ENCODE results near the gene HVCN1.
"Not testable (repeated sequence)": the region's sequence is repeated elsewhere in the genome, so short reads cannot be mapped to it uniquely, and the experiment has no call there.

Gene HVCN1

GRCh38 chr12:110619534-110619953 is 69.4 kb downstream of the HVCN1 start:
- Histone ChIP-seq H3K9me3 (ENCODE audit: control insufficient read depth in 2 of 2, low read length in 2 of 2) (no peaks in the 10 kb centered on the region), H3K27ac (ENCODE audit: low read length) (no peak overlapping the region), H3K4me1 (ENCODE audit: control insufficient read depth, insufficient read depth, low read length) (no peaks in the 10 kb centered on the region), H3K4me3 (ENCODE audit: low read length in 2 of 2) (no peak overlapping the region), H3K36me3 (ENCODE audit: control insufficient read depth in 2 of 2, insufficient read depth in 2 of 2, low read length in 2 of 2) (peaks cover 9 to 10% of the 10 kb centered on the region in 2 donors), H3K9ac (ENCODE audit: low read length in 2 of 2) (no peak overlapping the region), H3K27me3 (ENCODE audit: control insufficient read depth in 1 of 2, insufficient read depth in 2 of 2, low read length in 2 of 2) (no peaks in the 10 kb centered on the region)

- Histone ChIP-seq H3K4me3 (ENCODE audit: low read length in 2 of 2) (no peak overlapping the region), H3K4me1 (ENCODE audit: control insufficient read depth, insufficient read depth, low read length) (peaks cover 7% of the 10 kb centered on the region)
Observed at GRCh38 chr12:110616471-110617115, 72.3 kb downstream of the HVCN1 start.

GRCh38 chr12:110615171-110615570 is 73.7 kb downstream of the HVCN1 start:
- Histone ChIP-seq H3K9ac (ENCODE audit: low read length in 2 of 2) (no peak overlapping the region), H3K27me3 (ENCODE audit: control insufficient read depth in 1 of 2, insufficient read depth in 2 of 2, low read length in 2 of 2) (no peaks in the 10 kb centered on the region), H3K4me1 (ENCODE audit: control insufficient read depth, insufficient read depth, low read length) (peaks cover 7% of the 10 kb centered on the region), H3K27ac (ENCODE audit: low read length) (no peak overlapping the region), H3K9me3 (ENCODE audit: control insufficient read depth in 2 of 2, low read length in 2 of 2) (no peaks in the 10 kb centered on the region), H3K36me3 (ENCODE audit: control insufficient read depth in 2 of 2, insufficient read depth in 2 of 2, low read length in 2 of 2) (peaks cover 2 to 6% of the 10 kb centered on the region in 2 donors), H3K4me3 (ENCODE audit: low read length in 2 of 2) (no peak overlapping the region)

More at GRCh38 chr12:110616471-110617115, 72.3 kb downstream of the HVCN1 start:
- Histone ChIP-seq H3K27ac (ENCODE audit: low read length) (no peak overlapping the region), H3K9me3 (ENCODE audit: control insufficient read depth in 2 of 2, low read length in 2 of 2) (no peaks in the 10 kb centered on the region), H3K36me3 (ENCODE audit: control insufficient read depth in 2 of 2, insufficient read depth in 2 of 2, low read length in 2 of 2) (peaks cover 2 to 6% of the 10 kb centered on the region in 2 donors), H3K9ac (ENCODE audit: low read length in 2 of 2) (no peak overlapping the region), H3K27me3 (ENCODE audit: control insufficient read depth in 1 of 2, insufficient read depth in 2 of 2, low read length in 2 of 2) (no peaks in the 10 kb centered on the region)

GRCh38 chr12:110613771-110614684 is 74.9 kb downstream of the HVCN1 start, which contains the start of gene TCTN1:
Gene TCTN1 (plus strand): TSS chr12:110614129. CDS start chr12:110614183, 54 bp downstream.
- no peaks in the 10 kb centered on the region for H3K27me3 ChIP-seq (ENCODE audit: control insufficient read depth in 1 of 2, insufficient read depth in 2 of 2, low read length in 2 of 2)
- H3K27ac ChIP-seq (ENCODE audit: low read length), result no peak within 1 kb of the TSS
- no peaks in the 10 kb centered on the region for H3K9me3 ChIP-seq (ENCODE audit: control insufficient read depth in 2 of 2, low read length in 2 of 2)
- peaks cover 2 to 6% of the 10 kb centered on the region in 2 donors for H3K36me3 ChIP-seq (ENCODE audit: control insufficient read depth in 2 of 2, insufficient read depth in 2 of 2, low read length in 2 of 2)
- peak within 1 kb of the TSS; percentile 66 to 95 for H3K9ac ChIP-seq (ENCODE audit: low read length in 2 of 2)
- peaks cover 7% of the 10 kb centered on the region for H3K4me1 ChIP-seq (ENCODE audit: control insufficient read depth, insufficient read depth, low read length)
- H3K4me3 ChIP-seq (ENCODE audit: low read length in 2 of 2), result peak within 1 kb of the TSS; percentile 79 to 91

GRCh38 chr12:110613071-110613770 is 75.7 kb downstream of the HVCN1 start:
- no peaks in the 10 kb centered on the region for H3K9me3 ChIP-seq (ENCODE audit: control insufficient read depth in 2 of 2, low read length in 2 of 2)
- H3K9ac ChIP-seq (ENCODE audit: low read length in 2 of 2), result peak overlapping the region; percentile 66 to 95
- H3K4me3 ChIP-seq (ENCODE audit: low read length in 2 of 2), result peak overlapping the region; percentile 79 to 91
- peaks cover 7% of the 10 kb centered on the region for H3K4me1 ChIP-seq (ENCODE audit: control insufficient read depth, insufficient read depth, low read length)
- H3K27me3 ChIP-seq (ENCODE audit: control insufficient read depth in 1 of 2, insufficient read depth in 2 of 2, low read length in 2 of 2), result no peaks in the 10 kb centered on the region
- peaks cover 2 to 6% of the 10 kb centered on the region in 2 donors for H3K36me3 ChIP-seq (ENCODE audit: control insufficient read depth in 2 of 2, insufficient read depth in 2 of 2, low read length in 2 of 2)
- no peak overlapping the region for H3K27ac ChIP-seq (ENCODE audit: low read length)

GRCh38 chr12:110606253-110606611 is 82.7 kb downstream of the HVCN1 start:
- H3K9me3 ChIP-seq (ENCODE audit: control insufficient read depth in 2 of 2, low read length in 2 of 2), result no peaks in the 10 kb centered on the region
- no peak overlapping the region for H3K27ac ChIP-seq (ENCODE audit: low read length)
- no peaks in the 10 kb centered on the region for H3K27me3 ChIP-seq (ENCODE audit: control insufficient read depth in 1 of 2, insufficient read depth in 2 of 2, low read length in 2 of 2)
- no peaks in the 10 kb centered on the region for H3K4me1 ChIP-seq (ENCODE audit: control insufficient read depth, insufficient read depth, low read length)
- no peaks in the 10 kb centered on the region for H3K36me3 ChIP-seq (ENCODE audit: control insufficient read depth in 2 of 2, insufficient read depth in 2 of 2, low read length in 2 of 2)
- no peak overlapping the region for H3K4me3 ChIP-seq (ENCODE audit: low read length in 2 of 2)
- H3K9ac ChIP-seq (ENCODE audit: low read length in 2 of 2), result no peak overlapping the region

GRCh38 chr12:110602085-110602814 is 86.7 kb downstream of the HVCN1 start:
- H3K9ac ChIP-seq (ENCODE audit: low read length in 2 of 2); H3K36me3 ChIP-seq (ENCODE audit: control insufficient read depth in 2 of 2, insufficient read depth in 2 of 2, low read length in 2 of 2); H3K4me3 ChIP-seq (ENCODE audit: low read length in 2 of 2); H3K9me3 ChIP-seq (ENCODE audit: control insufficient read depth in 2 of 2, low read length in 2 of 2); H3K27me3 ChIP-seq (ENCODE audit: control insufficient read depth in 1 of 2, insufficient read depth in 2 of 2, low read length in 2 of 2); H3K4me1 ChIP-seq (ENCODE audit: control insufficient read depth, insufficient read depth, low read length); H3K27ac ChIP-seq (ENCODE audit: low read length): not testable (repeated sequence)

GRCh38 chr12:110600254-110600653 is 88.7 kb downstream of the HVCN1 start:
- Histone ChIP-seq H3K36me3 (ENCODE audit: control insufficient read depth in 2 of 2, insufficient read depth in 2 of 2, low read length in 2 of 2) (no peaks in the 10 kb centered on the region), H3K9ac (ENCODE audit: low read length in 2 of 2) (no peak overlapping the region), H3K4me1 (ENCODE audit: control insufficient read depth, insufficient read depth, low read length) (no peaks in the 10 kb centered on the region), H3K27ac (ENCODE audit: low read length) (no peak overlapping the region), H3K9me3 (ENCODE audit: control insufficient read depth in 2 of 2, low read length in 2 of 2) (no peaks in the 10 kb centered on the region), H3K4me3 (ENCODE audit: low read length in 2 of 2) (no peak overlapping the region), H3K27me3 (ENCODE audit: control insufficient read depth in 1 of 2, insufficient read depth in 2 of 2, low read length in 2 of 2) (no peaks in the 10 kb centered on the region)

GRCh38 chr12:110599334-110599733 is 89.6 kb downstream of the HVCN1 start:
- no peak overlapping the region for H3K9ac ChIP-seq (ENCODE audit: low read length in 2 of 2)
- no peaks in the 10 kb centered on the region for H3K9me3 ChIP-seq (ENCODE audit: control insufficient read depth in 2 of 2, low read length in 2 of 2)
- H3K4me3 ChIP-seq (ENCODE audit: low read length in 2 of 2), result no peak overlapping the region
- no peaks in the 10 kb centered on the region for H3K36me3 ChIP-seq (ENCODE audit: control insufficient read depth in 2 of 2, insufficient read depth in 2 of 2, low read length in 2 of 2)
- H3K27me3 ChIP-seq (ENCODE audit: control insufficient read depth in 1 of 2, insufficient read depth in 2 of 2, low read length in 2 of 2), result no peaks in the 10 kb centered on the region
- H3K27ac ChIP-seq (ENCODE audit: low read length), result no peak overlapping the region
- H3K4me1 ChIP-seq (ENCODE audit: control insufficient read depth, insufficient read depth, low read length), result no peaks in the 10 kb centered on the region

All from stomach smooth muscle (tissue), 2 donors.